SK-N-MC (cell line): ENCODE results near the gene MESP2.

ENCODE experiments used
- EZH2 ChIP-seq: fragments of 200-600 bp; sonication (generic); IDR thresholded peaks from one replicate; pipeline ENCODE4 v1.6.1; 2017; ENCODE audit warnings: antibody characterized with exemption
- POLR2AphosphoS5 ChIP-seq: IDR thresholded peaks from 2 replicates; pipeline ENCODE4 v1.6.1; 2012; ENCODE audit warnings: mild to moderate bottlenecking, low read depth, low read length, borderline replicate concordance

DNA sequence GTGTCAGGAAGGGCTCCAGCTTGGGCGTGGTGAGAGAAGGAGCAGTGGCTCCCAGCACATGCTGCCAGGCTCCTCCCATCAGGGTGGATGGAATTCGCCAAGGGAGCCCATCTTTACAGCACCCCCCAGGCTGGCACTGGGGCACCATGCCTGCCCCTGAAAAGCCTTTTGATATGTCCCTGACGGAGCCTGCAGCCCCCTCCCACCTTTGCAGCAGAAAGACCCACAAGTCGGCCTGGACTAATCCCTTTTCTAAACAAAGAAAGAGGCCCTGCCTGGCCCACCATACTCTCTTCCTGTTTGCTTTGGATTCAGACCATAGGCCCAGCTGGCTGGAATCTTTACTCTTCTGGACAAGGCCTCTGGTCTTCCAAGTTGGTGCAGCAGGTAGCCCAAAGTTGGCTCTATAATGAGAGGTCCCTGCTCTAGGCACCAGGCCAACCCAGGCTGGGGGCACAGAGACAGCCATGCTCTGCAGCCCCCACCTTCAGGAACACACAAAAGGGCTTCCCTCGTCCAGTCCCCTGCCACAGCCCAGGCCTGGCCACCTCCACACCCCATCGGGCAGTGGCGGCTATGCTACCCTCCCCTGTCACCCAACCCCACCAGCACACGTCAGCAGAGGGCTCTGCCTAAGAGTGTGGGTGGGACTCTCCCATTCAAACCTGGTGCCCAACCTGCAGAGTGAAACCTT, 33.1 kb downstream of the MESP2 start:
- no peak for TF ChIP-seq EZH2
- no peak for TF ChIP-seq POLR2AphosphoS5
